ENCODE measurements around the gene NOD2.
A peak's percentile ranks its signal among the peaks of the same experiment; 100 is the strongest.

The NOD2 gene

GRCh38 chr16:50717494-50717893 is 24.1 kb downstream of the NOD2 start:
- no peak for DNase-seq (ENCODE audit: low spot score)

- DNase-seq (ENCODE audit: low spot score) = no peak
Observed at GRCh38 chr16:50718061-50718760, 24.8 kb downstream of the NOD2 start.

- no peak for DNase-seq (ENCODE audit: low spot score)
Observed at GRCh38 chr16:50718761-50719400, 25.5 kb downstream of the NOD2 start.

DNA sequence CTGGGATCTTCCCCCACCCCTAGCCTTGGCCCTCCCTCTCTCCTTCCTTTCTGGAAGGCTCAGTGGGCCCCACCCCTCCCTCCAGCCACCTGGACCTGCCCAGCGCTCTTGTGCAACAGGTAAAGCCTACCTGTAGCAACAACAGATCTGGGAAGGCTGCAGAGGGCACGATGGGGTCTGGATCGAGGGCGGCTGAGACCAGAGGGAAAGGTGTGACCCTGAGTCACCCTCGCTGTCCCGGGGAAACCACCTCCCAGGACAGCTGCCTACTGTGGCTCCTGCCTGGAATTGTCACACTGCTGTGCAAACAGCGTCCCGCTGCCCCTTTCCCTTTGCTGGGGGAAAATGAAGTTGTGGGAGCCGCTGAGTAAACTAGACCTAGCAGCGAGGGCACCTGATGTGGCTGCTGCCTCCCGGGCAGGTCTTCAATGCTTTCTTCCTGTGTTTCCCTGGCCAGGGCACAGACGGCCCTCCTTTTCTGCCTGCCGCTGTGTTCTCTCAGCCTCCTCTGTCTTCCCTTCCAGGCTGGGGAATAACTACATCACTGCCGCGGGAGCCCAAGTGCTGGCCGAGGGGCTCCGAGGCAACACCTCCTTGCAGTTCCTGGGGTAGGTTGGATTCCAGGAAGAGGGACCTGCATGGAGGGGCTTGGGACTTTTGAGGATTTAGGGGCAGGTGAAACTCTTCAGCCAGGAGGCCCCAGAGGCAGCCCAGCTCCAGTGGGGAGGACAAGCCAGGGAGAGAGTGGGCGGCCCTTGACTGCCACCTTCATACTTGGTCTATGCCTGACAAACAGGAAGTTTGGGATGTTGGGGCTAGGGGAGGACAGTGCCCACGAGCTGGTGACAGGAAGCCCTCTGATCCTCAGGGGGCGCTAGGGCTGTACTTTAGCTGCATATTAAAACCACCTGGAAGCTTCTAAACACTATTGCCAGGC is 26.3 kb downstream of the NOD2 start:
- DNase-seq (ENCODE audit: low spot score) = no peak

GRCh38 chr16:50721549-50722404 is 28.4 kb downstream of the NOD2 start:
- no peak for DNase-seq (ENCODE audit: low spot score)

- DNase-seq (ENCODE audit: low spot score) = no peak
Observed at GRCh38 chr16:50722405-50722737, 29.0 kb downstream of the NOD2 start.

DNA sequence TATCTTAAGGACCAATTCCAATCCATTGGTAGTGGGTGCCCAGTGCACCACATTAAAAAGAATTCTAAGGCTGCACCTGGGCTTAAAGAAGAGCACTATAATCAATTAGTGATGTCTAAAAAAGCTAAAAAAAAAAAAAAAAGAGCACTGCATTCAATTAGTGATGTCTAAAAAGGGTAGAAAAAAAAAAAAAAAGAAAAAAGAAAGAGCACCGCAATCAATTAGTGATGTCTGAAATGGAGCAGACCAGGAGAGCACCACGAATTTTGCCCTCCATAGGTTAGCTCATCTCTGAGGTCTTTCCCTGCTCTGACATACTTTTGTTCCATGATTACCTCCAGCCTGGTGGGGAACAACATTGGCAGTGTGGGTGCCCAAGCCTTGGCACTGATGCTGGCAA is 29.6 kb downstream of the NOD2 start:
- no peak for DNase-seq (ENCODE audit: low spot score)

DNA sequence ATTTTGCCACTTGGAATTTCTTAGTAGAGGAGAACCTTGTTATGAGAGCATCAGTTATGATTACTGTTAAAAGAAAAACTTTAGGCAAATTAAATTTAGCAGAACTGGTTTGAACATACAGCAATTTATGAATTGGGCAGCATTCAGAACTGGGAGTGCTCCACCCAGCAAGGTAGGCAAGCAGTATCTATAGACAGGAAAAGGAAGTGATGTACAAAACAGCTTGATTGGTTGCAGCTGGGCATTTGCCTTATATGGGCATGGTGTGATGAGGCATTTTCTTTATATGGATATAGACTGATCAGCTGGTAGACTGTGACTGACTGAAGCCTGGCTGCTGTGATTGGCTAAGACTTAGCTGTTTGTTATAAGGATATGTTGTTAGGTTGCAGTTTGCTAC is 30.9 kb downstream of the NOD2 start:
- DNase-seq (ENCODE audit: low spot score) = no peak

- no peak for DNase-seq (ENCODE audit: low spot score)
Observed at GRCh38 chr16:50731130-50731988, 38.0 kb downstream of the NOD2 start.

GRCh38 chr16:50731989-50732832 is 38.8 kb downstream of the NOD2 start:
- no peak for DNase-seq (ENCODE audit: low spot score)

DNA sequence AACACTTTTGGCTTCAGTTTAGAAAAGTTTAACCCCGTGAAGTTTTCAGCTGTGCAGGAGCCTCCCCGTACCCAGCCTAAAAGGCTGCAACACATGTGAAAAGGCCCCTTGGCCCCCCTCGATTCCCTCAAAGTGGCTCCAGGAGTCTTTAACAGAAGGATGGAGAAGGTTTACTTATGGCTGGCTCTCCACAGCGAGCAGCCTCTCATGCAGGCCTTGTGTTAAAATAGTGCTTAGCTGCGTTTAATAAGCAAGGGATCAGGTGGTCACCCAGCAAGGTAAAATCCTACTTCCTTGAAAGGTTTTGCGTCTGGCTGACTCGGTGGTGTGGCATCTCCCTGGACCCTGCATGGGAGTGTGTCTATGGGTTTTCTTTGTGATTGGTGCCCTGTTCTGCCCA is 40.1 kb downstream of the NOD2 start:
- no peak for DNase-seq (ENCODE audit: low spot score)

- DNase-seq (ENCODE audit: low spot score) = no peak
Observed at GRCh38 chr16:50735629-50736122, 42.3 kb downstream of the NOD2 start.

GRCh38 chr16:50736448-50736847 is 43.0 kb downstream of the NOD2 start:
- no peak for DNase-seq (ENCODE audit: low spot score)

GRCh38 chr16:50737420-50737959 is 44.1 kb downstream of the NOD2 start:
- DNase-seq (ENCODE audit: low spot score) = no peak

DNA sequence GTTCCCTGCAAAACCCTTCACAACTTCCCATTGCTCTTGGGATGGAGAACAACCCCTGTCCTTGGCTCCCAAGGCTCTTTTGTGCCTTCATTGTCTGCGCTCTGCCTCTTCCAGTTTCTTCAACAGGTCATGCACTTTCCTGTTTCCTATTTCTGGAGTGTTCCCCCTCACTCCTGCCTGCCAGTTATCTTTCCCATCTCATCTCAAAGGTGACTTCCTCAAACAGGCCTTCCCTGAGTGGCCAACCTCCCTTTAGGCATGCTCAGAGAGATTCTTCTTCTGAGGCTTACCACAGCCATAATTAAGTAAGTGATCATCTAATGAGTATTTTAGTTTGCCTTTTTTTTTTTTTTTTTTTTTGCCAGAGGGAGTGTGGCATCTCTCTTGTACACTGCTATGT is 45.6 kb downstream of the NOD2 start:
- DNase-seq (ENCODE audit: low spot score) = no peak

- no peak for DNase-seq (ENCODE audit: low spot score)
Observed at GRCh38 chr16:50740736-50741135, 47.3 kb downstream of the NOD2 start.

DNA sequence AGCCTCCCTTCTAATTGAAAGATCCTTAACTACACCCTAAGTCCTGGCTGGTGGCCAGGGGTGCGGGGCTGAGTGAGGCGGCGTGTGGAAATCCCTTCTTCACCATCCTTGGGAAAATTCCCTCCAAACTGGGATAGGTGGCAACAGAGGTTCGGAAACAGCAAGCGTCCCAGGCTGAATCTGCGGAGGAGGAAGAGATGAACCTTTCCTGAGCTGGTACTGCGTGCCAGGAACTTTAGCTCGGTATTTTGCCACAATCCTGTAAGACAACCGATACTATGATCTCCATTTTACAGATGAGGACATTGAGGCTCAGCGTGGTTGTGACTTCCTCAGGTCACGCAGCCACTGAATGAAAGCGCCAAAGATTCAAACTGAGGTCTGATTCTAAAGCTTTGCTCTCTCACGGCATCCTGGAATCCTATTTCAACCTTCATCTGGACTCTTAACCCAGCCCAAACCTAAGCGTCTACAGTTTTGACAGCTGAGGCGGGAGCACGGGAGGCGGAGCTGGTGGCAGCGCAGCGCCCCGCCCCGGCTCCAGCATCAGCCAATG is 47.9 kb downstream of the NOD2 start:
- DNase-seq (ENCODE audit: low spot score) = peak; percentile 38

GRCh38 chr16:50741781-50742575 is 48.6 kb downstream of the NOD2 start, which contains the start of gene CYLD:
TSS of gene CYLD (plus strand) at chr16:50742086. CDS start at chr16:50749699, 7,613 bp downstream.
- DNase-seq (ENCODE audit: low spot score) = peak; percentile 100

All from hematopoietic multipotent progenitor cell treated with erythropoietin and hydrocortisone succinate and interleukin-3 and kit ligand, for 15 days (in vitro differentiated cells).